Measurements from ENCODE around the gene CMBL. TPM values are rescaled to one million over a fixed set of nuclear protein-coding genes. Genes with fewer than 3 reads are reported as not detected.

Gene CMBL
- total RNA-seq (10 to 100 TPM in 3 of 5 donors, 1 to 10 TPM in 1, not detected in 1; 2.7 to 23.1 (median 16.7) TPM), polyA plus RNA-seq (100 to 1,000 TPM in 1 of 3 donors, 10 to 100 TPM in 2; 19.0 to 153 (median 33.9) TPM)
- long read RNA-seq, donor 1, transcript CMBL-201 (6 exons, 2,335 nt): major isoform, 10 of 54 reads
- long read RNA-seq, donor 1, partial matches to known transcripts: 44 of 54 reads
- long read RNA-seq, donor 1, other reads (novel, unspliced or antisense): 0 of 54 reads
- long read RNA-seq, donor 2, transcript CMBL-201 (6 exons, 2,335 nt): major isoform, 29 of 96 reads
- long read RNA-seq, donor 2, partial matches to known transcripts: 63 of 96 reads
- long read RNA-seq, donor 2, other reads (novel, unspliced or antisense): 0 of 96 reads
- long read RNA-seq, donor 3, transcript CMBL-201 (6 exons, 2,335 nt): major isoform, 12 of 24 reads
- long read RNA-seq, donor 3, partial matches to known transcripts: 12 of 24 reads
- long read RNA-seq, donor 3, other reads (novel, unspliced or antisense): 0 of 24 reads
- long read RNA-seq, donor 4, transcript CMBL-201 (6 exons, 2,335 nt): major isoform, 5 of 5 reads
- long read RNA-seq, donor 4, partial matches to known transcripts: 0 of 5 reads
- long read RNA-seq, donor 4, other reads (novel, unspliced or antisense): 0 of 5 reads
- long read RNA-seq, donor 5, transcript CMBL-201 (6 exons, 2,335 nt): major isoform, 6 of 7 reads
- long read RNA-seq, donor 5, partial matches to known transcripts: 0 of 7 reads
- long read RNA-seq, donor 5, other reads (novel, unspliced or antisense): 0 of 7 reads
- long read RNA-seq, donor 6, transcript CMBL-201 (6 exons, 2,335 nt): major isoform, 27 of 114 reads
- long read RNA-seq, donor 6, partial matches to known transcripts: 79 of 114 reads
- long read RNA-seq, donor 6, other reads (novel, unspliced or antisense): 5 of 114 reads
- long read RNA-seq, donor 7, transcript CMBL-207 (2 exons, 593 nt): minor isoform, 5 of 83 reads
- long read RNA-seq, donor 7, transcript CMBL-201 (6 exons, 2,335 nt): major isoform, 39 of 83 reads
- long read RNA-seq, donor 7, partial matches to known transcripts: 39 of 83 reads
- long read RNA-seq, donor 7, other reads (novel, unspliced or antisense): 0 of 83 reads
- long read RNA-seq, donor 8, transcript CMBL-201 (6 exons, 2,335 nt): major isoform, 6 of 18 reads
- long read RNA-seq, donor 8, partial matches to known transcripts: 11 of 18 reads
- long read RNA-seq, donor 8, other reads (novel, unspliced or antisense): 0 of 18 reads
- long read RNA-seq, donor 9, partial matches to known transcripts: 0 of 5 reads
- long read RNA-seq, donor 9, other reads (novel, unspliced or antisense): 0 of 5 reads
- long read RNA-seq, donor 10, transcript CMBL-201 (6 exons, 2,335 nt): major isoform, 13 of 37 reads
- long read RNA-seq, donor 10, partial matches to known transcripts: 24 of 37 reads
- long read RNA-seq, donor 10, other reads (novel, unspliced or antisense): 0 of 37 reads

- Histone ChIP-seq H3K27ac (peak within 1 kb of the TSS; percentile 77 to 90 (median 88)), H3K27me3 (no peaks in the 10 kb centered on the region), H3K9me3 (no peaks in the 10 kb centered on the region), H3K4me3 (peak within 1 kb of the TSS; percentile 58 to 68 (median 62)), H3K4me1 (peaks cover 13 to 64% (median 43%) of the 10 kb centered on the region in 4 donors), H3K36me3 (no peaks in the 10 kb centered on the region)
- peak in 1 of 2 donors; percentile 84 for DNase-seq
- WGBS, 5 donors: 4 to 10% (median 8%) methylated on average over 34 to 56 of the region's 56 CpGs
- intact Hi-C loops (cut with DNase I; ENCODE audit: low total_unique reads): no loop called here
- TF ChIP-seq EP300 (IDR thresholded peaks at IDR 0.05): no peak
- TF ChIP-seq POLR2AphosphoS5 (IDR thresholded peaks at IDR 0.05): no peak
- TF ChIP-seq POLR2A (IDR thresholded peaks at IDR 0.05): no peak
- TF ChIP-seq, protein P1, sequence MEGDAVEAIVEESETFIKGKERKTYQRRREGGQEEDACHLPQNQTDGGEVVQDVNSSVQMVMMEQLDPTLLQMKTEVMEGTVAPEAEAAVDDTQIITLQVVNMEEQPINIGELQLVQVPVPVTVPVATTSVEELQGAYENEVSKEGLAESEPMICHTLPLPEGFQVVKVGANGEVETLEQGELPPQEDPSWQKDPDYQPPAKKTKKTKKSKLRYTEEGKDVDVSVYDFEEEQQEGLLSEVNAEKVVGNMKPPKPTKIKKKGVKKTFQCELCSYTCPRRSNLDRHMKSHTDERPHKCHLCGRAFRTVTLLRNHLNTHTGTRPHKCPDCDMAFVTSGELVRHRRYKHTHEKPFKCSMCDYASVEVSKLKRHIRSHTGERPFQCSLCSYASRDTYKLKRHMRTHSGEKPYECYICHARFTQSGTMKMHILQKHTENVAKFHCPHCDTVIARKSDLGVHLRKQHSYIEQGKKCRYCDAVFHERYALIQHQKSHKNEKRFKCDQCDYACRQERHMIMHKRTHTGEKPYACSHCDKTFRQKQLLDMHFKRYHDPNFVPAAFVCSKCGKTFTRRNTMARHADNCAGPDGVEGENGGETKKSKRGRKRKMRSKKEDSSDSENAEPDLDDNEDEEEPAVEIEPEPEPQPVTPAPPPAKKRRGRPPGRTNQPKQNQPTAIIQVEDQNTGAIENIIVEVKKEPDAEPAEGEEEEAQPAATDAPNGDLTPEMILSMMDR (IDR thresholded peaks at IDR 0.05): no peak
Measured at GRCh38 chr5:10307206-10308148, at the start of gene CMBL. CMBL (minus strand) TSS chr5:10307902; CDS start chr5:10290762, 17,140 bp downstream.

GRCh38 chr5:10355071-10355889 lies 47.6 kb upstream of the CMBL start:
- 17 to 27% (median 19%) methylated on average over 16 of the region's 16 CpGs for WGBS, 5 donors
- DNase-seq: peak in 1 of 2 donors; percentile 72
- peaks cover 28 to 72% (median 45%) of the 10 kb centered on the region in 4 donors for H3K4me1 ChIP-seq
- H3K27me3 ChIP-seq: no peaks in the 10 kb centered on the region
- H3K36me3 ChIP-seq: no peaks in the 10 kb centered on the region
- intact Hi-C loops (cut with DNase I; ENCODE audit: low total_unique reads): no loop called here
- H3K4me3 ChIP-seq: peak overlapping the region; percentile 71 to 100 (median 86)
- peak overlapping the region in 4 of 5 donors; percentile 97 to 99 (median 98) for H3K27ac ChIP-seq
- TF ChIP-seq, protein P1 (IDR thresholded peaks at IDR 0.05): no peak
- TF ChIP-seq POLR2AphosphoS5 (IDR thresholded peaks at IDR 0.05) (no peak), POLR2A (IDR thresholded peaks at IDR 0.05) (no peak), EP300 (IDR thresholded peaks at IDR 0.05) (no peak)
- H3K9me3 ChIP-seq: no peaks in the 10 kb centered on the region
